Dendritic cell treated with granulocyte-macrophage colony-stimulating factor and Interleukin-4, amounts not matched to agents 40 ng/mL and 50 ng/mL, for 4 days (primary cell): ENCODE data around the gene DNAJC17.
A peak's percentile ranks its signal among the peaks of the same experiment; 100 is the strongest.

Source experiments
- H3K27ac Mint-ChIP-seq: one replicate; pipeline ENCODE4 v1.8.0; 2022; ENCODE audit warnings: mild to moderate bottlenecking, mixed read lengths
- H3K27me3 Mint-ChIP-seq: one replicate; pipeline ENCODE4 v1.8.0; 2022; ENCODE audit warnings: mild to moderate bottlenecking, mixed read lengths
- H3K36me3 Mint-ChIP-seq: one replicate; pipeline ENCODE4 v1.8.0; 2022; ENCODE audit warnings: low read depth, mixed read lengths
- H3K4me1 Mint-ChIP-seq: one replicate; pipeline ENCODE4 v1.8.0; 2022; ENCODE audit warnings: low read depth, mixed read lengths
- H3K4me3 Mint-ChIP-seq: one replicate; pipeline ENCODE4 v1.8.0; 2022; ENCODE audit warnings: mild to moderate bottlenecking, moderate library complexity, mixed read lengths
- H3K9me3 Mint-ChIP-seq: one replicate; pipeline ENCODE4 v1.8.0; 2022; ENCODE audit warnings: mixed read lengths
- intact Hi-C: fragments of 100-400 bp; cut with micrococcal nuclease; formaldehyde crosslinking; loops from one replicate; pipeline ENCODE4 v1.15.0; 2022

DNAJC17 gene, protein sequence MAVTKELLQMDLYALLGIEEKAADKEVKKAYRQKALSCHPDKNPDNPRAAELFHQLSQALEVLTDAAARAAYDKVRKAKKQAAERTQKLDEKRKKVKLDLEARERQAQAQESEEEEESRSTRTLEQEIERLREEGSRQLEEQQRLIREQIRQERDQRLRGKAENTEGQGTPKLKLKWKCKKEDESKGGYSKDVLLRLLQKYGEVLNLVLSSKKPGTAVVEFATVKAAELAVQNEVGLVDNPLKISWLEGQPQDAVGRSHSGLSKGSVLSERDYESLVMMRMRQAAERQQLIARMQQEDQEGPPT

DNA sequence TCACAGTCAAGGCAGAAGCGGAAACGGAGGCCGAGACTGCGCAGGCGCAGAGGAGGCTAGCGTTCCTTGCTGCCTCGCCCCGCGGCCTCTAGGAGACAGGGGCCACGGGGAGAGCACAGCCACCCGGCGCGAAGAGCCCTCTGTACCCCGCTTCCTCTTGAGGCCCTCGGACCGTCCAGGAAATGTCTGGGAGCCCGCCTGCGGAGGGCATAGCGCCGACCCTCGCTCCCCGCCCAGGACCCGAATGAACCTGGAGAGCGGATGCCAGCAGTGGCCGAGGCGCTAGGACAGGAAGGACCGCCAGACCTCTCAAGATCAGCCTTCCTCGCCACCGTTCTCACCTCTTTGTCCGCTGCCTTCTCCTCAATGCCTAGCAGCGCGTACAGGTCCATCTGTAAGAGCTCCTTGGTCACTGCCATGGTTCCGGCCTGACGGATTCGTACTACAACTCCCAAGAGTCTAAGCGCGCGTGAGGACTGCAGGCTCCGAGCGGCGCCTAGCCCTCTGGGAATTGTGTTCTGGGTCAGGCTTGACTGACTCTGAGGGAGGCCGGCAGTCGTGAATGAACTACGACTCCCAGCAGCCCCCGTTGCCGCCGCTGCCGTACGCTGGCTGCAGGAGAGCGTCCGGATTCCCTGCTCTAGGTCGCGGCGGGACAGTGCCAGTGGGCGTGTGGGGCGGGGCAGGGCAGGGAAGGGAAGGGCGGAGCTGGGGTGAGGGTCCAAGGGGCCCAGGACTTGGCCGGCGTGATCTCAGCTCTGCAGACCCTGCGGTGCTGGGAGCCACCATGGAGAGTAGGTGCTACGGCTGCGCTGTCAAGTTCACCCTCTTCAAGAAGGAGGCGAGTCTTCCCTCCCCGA lies at the start of gene DNAJC17, which contains the start of gene ZFYVE19:
DNAJC17 (minus strand) TSS at position 446 of the 860 bp plus-strand sequence; CDS start at position 419, 27 bp downstream.
ZFYVE19 (plus strand) TSS at position 62 of the 860 bp plus-strand sequence; CDS start at position 563, 501 bp downstream.
- H3K27me3 Mint-ChIP-seq = no peaks in the 10 kb centered on the region
- intact Hi-C loops = loop anchor here (1.0 to 5.0 kb wide), 3 partner anchors 35 to 52 kb away; partner anchors contain the start of genes C15orf62, RMDN3 and SPINT1
- peaks cover 76% of the 10 kb centered on the region for H3K36me3 Mint-ChIP-seq
- H3K4me3 Mint-ChIP-seq = peak within 1 kb of the TSS; percentile 92
- H3K4me1 Mint-ChIP-seq = peaks cover 39% of the 10 kb centered on the region
- no peaks in the 10 kb centered on the region for H3K9me3 Mint-ChIP-seq
- H3K27ac Mint-ChIP-seq = peak within 1 kb of the TSS; percentile 97

DNA sequence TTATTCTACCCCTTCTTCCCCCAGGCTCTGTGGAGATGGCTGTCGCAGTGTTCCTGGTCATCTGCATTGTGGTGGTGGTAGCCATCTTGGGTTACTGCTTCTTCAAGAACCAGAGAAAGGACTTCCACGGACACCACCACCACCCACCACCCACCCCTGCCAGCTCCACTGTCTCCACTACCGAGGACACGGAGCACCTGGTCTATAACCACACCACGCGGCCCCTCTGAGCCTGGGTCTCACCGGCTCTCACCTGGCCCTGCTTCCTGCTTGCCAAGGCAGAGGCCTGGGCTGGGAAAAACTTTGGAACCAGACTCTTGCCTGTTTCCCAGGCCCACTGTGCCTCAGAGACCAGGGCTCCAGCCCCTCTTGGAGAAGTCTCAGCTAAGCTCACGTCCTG lies 49.5 kb upstream of the DNAJC17 start:
- Mint-ChIP-seq H3K4me3 (no peak overlapping the region), H3K4me1 (peaks cover 34% of the 10 kb centered on the region), H3K27ac (peak overlapping the region; percentile 77), H3K27me3 (no peaks in the 10 kb centered on the region), H3K36me3 (peaks cover 78% of the 10 kb centered on the region), H3K9me3 (no peaks in the 10 kb centered on the region)
- intact Hi-C loops = loop anchor here (1.0 kb wide), 1 partner anchor 38 kb away; the partner anchor contains the start of gene VPS18

DNA sequence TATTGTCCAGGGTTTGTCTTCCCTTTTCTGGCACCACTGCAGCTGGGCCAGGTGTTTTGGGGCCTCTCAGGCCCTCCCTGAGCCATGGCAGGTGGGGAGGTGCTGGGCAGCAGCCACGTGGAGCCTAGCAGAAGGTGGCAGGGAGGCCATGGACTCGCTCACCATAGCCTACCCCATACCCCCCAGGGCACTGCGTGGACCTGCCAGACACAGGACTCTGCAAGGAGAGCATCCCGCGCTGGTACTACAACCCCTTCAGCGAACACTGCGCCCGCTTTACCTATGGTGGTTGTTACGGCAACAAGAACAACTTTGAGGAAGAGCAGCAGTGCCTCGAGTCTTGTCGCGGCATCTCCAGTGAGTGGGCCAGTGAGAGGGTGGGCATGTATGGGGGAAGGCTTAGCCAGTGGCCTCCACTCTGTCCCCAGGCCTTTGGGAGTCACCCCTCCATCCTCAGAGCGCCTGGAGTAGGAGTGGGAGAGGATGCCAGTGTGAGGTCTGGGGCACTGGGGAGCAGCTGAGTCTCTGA lies 48.5 kb upstream of the DNAJC17 start:
- H3K4me3 Mint-ChIP-seq = no peak overlapping the region
- intact Hi-C loops = no loop called here
- no peak overlapping the region for H3K27ac Mint-ChIP-seq
- H3K36me3 Mint-ChIP-seq = peaks cover 88% of the 10 kb centered on the region
- no peaks in the 10 kb centered on the region for H3K9me3 Mint-ChIP-seq
- H3K4me1 Mint-ChIP-seq = peaks cover 34% of the 10 kb centered on the region
- H3K27me3 Mint-ChIP-seq = no peaks in the 10 kb centered on the region

DNA sequence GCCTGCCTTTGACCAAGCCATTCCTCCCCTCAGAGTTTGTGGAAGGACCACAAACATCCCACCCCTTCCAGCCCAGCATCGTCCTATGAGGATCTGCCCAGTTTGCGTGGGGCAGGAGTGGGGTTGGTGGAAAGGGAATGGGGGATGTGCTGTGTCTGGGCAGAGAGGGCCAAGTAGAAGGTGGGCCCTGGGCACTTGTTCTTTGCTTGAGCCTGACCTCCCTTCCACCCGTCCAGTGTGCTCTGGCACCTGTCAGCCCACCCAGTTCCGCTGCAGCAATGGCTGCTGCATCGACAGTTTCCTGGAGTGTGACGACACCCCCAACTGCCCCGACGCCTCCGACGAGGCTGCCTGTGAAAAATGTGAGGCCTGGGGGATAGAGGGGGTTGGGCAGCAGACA lies 46.9 kb upstream of the DNAJC17 start:
- H3K9me3 Mint-ChIP-seq = no peaks in the 10 kb centered on the region
- H3K27me3 Mint-ChIP-seq = no peaks in the 10 kb centered on the region
- H3K36me3 Mint-ChIP-seq = peaks cover 98% of the 10 kb centered on the region
- no peak overlapping the region for H3K4me3 Mint-ChIP-seq
- intact Hi-C loops = no loop called here
- peaks cover 27% of the 10 kb centered on the region for H3K4me1 Mint-ChIP-seq
- no peak overlapping the region for H3K27ac Mint-ChIP-seq

DNA sequence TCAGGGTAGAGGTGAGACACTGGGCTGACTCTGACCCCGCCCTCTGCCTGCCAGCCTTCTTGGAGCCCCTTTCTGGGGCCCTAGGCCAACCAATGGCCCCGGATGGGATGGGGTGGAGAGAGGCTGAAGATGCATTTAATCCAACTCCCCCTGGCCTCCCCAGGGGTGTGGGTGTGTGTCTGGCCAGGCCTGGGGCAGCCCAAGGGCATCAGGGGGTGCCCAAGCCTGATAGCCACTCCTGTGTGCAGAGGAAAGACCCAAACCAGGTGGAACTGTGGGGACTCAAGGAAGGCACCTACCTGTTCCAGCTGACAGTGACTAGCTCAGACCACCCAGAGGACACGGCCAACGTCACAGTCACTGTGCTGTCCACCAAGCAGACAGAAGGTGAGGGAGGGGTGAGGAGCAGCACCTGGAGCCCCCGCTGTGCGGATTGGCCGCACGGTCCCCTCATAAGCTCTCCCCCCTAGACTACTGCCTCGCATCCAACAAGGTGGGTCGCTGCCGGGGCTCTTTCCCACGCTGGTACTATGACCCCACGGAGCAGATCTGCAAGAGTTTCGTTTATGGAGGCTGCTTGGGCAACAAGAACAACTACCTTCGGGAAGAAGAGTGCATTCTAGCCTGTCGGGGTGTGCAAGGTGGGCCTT lies 46.1 kb upstream of the DNAJC17 start:
- H3K27ac Mint-ChIP-seq = no peak overlapping the region
- no peak overlapping the region for H3K4me3 Mint-ChIP-seq
- intact Hi-C loops = no loop called here
- peaks cover 97% of the 10 kb centered on the region for H3K36me3 Mint-ChIP-seq
- peaks cover 22% of the 10 kb centered on the region for H3K4me1 Mint-ChIP-seq
- H3K9me3 Mint-ChIP-seq = no peaks in the 10 kb centered on the region
- no peaks in the 10 kb centered on the region for H3K27me3 Mint-ChIP-seq

DNA sequence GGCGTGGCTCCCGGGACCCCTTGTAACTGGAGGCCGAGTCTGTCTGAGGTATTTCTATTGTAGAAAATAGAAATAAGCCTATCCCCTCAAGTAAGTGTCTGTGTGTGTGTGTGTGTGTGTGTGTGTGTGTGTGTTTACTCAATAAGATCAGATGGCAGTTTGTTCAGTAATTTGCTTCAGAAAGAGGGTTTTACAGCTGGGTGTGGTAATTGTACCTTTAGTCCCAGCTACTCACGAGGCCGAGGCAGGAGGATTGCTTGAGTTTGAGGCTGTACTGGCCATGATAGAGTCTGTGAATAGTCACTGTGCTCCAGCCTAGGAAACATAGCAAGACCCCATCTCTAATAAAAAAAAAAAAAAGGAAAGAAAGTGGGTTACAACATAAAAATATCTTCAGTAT lies 45.3 kb upstream of the DNAJC17 start:
- H3K4me3 Mint-ChIP-seq = no peak overlapping the region
- H3K27me3 Mint-ChIP-seq = no peaks in the 10 kb centered on the region
- H3K27ac Mint-ChIP-seq = no peak overlapping the region
- intact Hi-C loops = no loop called here
- no peaks in the 10 kb centered on the region for H3K9me3 Mint-ChIP-seq
- H3K4me1 Mint-ChIP-seq = peaks cover 25% of the 10 kb centered on the region
- peaks cover 99% of the 10 kb centered on the region for H3K36me3 Mint-ChIP-seq

DNA sequence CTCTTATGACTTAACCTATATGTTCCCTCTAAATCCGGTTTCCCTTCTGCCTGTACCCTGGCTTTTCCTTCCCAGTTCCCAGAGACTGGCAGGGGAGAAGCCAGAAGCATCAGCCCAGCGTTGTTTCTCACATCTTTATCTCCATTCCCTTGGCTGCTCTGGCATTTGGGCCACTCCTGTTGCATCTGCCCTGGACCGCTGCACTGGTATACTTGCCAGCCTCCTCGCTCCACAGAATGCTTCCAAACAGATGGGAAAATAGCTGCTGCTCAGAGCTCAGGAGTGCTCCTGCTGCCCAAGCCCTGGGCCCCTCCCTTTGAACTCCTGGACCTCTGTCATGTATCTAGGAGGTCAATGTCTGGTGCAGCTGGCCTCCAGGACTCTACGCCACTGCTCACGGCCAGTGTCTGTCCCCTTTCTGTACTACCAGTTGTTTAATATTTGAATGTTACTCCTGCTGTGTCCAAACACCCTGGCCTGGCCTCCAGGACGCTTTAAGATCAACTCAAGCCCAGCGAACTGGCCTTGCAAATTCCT lies 43.4 kb upstream of the DNAJC17 start:
- no peak overlapping the region for H3K27ac Mint-ChIP-seq
- no peak overlapping the region for H3K4me3 Mint-ChIP-seq
- no peaks in the 10 kb centered on the region for H3K9me3 Mint-ChIP-seq
- H3K36me3 Mint-ChIP-seq = peaks cover 81% of the 10 kb centered on the region
- peaks cover 28% of the 10 kb centered on the region for H3K4me1 Mint-ChIP-seq
- H3K27me3 Mint-ChIP-seq = no peaks in the 10 kb centered on the region
- intact Hi-C loops = no loop called here

DNA sequence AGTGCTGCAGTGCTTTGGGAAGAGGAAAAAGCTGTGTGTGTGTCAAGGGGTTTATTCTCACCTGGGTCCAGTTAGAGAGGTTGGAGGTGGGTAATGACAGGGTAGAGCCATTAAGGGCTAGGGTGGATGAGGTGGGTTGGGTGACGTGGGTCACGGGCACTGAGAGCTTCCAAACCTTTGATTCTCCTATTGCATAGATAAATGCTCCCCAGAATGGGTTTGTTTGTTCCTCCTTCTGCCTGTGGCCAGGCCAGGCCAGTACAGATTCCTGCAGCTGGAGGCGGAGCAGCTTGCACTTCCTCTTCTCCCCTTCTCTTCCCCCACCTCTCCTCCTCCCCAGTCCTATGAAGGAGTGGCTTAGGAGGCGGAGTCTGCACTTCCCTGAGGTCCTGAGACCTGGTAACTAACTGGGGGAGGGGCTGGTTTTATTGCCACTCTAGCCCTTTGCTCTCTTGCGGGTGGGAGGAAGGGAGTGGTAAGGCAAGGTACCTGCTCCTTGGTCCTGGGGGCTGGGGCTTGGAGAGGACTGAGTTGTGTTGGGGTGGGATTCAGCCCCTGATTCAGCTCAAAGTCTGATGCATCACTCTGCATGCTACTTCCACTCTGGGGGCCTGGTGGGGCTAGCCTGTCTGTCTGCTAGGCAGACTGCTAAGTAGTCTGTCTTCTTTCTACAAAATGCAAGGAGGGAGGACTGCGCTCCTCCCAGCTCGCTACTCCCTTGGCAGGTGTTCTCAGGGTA lies 40.1 kb upstream of the DNAJC17 start:
- peaks cover 44% of the 10 kb centered on the region for H3K4me1 Mint-ChIP-seq
- H3K36me3 Mint-ChIP-seq = peaks cover 60% of the 10 kb centered on the region
- peak overlapping the region; percentile 93 for H3K27ac Mint-ChIP-seq
- peak overlapping the region; percentile 97 for H3K4me3 Mint-ChIP-seq
- peaks cover 8% of the 10 kb centered on the region for H3K27me3 Mint-ChIP-seq
- intact Hi-C loops = no loop called here
- H3K9me3 Mint-ChIP-seq = no peaks in the 10 kb centered on the region

DNA sequence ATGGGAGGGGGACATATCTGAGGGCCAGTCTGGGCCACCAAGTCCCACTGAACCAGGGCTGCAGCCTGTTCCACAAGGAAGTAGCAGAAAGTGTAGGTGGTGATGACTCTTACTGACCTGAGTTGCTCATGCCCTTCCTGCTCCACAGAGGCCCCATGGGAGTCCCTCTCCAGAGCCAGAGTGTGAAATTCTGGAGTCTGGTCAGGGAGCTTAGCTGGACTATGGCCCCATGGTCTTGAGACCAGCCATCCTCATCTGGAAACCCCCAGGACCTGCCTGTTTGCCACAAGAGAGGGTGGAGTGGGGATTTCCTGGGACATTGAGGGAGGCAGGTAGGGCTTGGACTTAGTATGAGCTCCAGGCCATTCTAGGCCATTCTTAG lies 39.6 kb upstream of the DNAJC17 start:
- peak overlapping the region; percentile 93 for H3K27ac Mint-ChIP-seq

DNA sequence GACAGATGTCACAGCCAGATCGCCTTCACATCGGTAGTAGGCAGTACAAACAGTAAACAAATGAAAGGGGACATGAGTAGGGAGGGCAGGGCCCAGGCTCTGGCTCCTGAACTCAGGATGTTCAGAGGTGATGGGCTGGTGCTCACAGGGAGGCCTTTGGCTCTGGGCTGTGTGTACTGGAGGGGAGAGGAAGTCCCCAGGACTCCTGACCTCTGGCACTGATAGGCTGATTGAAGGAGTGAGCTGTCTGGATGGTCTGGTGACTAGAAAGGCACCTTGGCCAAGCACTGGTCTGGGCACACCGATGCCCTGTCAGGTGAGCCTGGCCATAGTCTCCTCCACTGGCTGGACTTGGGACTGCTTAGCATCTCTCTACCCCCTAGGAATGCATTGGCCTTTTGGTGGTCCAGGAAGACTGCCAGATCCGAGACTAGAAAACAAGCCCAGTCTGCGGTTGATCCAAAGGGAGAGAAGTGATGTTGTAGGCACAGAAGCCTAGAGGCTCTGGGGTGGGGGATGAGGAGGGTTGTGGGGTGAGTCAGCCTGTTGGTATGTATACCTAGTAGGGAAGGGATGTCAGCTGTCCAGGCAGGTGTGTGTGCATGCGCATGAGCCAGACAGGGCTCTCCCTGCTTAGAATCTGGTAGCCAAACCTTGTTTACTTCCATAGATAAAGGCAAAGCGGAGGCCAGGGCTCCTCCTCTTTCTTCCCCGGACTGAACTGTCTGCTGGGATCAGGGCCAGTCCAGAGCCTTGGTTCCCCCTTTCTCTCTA lies 38.4 kb upstream of the DNAJC17 start:
- Mint-ChIP-seq H3K27me3 (peaks cover 13% of the 10 kb centered on the region), H3K4me3 (peak overlapping the region; percentile 97), H3K27ac (peak overlapping the region; percentile 93), H3K4me1 (peaks cover 44% of the 10 kb centered on the region), H3K9me3 (no peaks in the 10 kb centered on the region), H3K36me3 (peaks cover 43% of the 10 kb centered on the region)
- intact Hi-C loops = no loop called here

More for the DNA sequence above, 39.6 kb upstream of the DNAJC17 start:
- Mint-ChIP-seq H3K4me1 (peaks cover 44% of the 10 kb centered on the region), H3K27me3 (peaks cover 10% of the 10 kb centered on the region), H3K4me3 (peak overlapping the region; percentile 97), H3K9me3 (no peaks in the 10 kb centered on the region), H3K36me3 (peaks cover 54% of the 10 kb centered on the region)
- intact Hi-C loops = no loop called here

DNA sequence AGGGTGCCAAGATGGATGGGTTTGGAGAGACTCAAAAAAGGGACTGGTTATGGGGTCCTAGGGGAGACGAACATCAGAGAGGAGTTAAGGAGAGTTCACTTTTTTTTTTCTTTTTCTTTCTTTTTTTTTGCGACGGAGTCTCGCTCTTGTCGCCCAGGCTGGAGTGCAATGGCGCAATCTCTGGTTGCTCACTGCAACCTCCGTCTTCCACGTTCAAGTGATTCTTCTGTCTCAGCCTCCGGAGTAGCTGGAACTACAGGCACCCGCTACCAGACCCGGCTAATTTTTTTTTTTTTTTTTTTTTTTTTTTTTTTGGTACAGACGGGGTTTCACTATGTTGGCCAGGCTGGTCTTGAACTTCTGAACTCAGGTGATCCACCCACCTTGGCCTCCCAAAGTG lies 37.8 kb upstream of the DNAJC17 start:
- peak overlapping the region; percentile 93 for H3K27ac Mint-ChIP-seq
- intact Hi-C loops = no loop called here

DNA sequence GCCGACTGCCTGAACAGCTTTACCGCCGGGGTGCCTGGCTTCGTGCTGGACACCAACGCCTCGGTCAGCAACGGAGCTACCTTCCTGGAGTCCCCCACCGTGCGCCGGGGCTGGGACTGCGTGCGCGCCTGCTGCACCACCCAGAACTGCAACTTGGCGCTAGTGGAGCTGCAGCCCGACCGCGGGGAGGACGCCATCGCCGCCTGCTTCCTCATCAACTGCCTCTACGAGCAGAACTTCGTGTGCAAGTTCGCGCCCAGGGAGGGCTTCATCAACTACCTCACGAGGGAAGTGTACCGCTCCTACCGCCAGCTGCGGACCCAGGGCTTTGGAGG lies 37.4 kb upstream of the DNAJC17 start:
- intact Hi-C loops = loop anchor here (5.0 kb wide), 1 partner anchor 37 kb away; the partner anchor contains the start of genes DNAJC17 and ZFYVE19
- peaks cover 13% of the 10 kb centered on the region for H3K27me3 Mint-ChIP-seq
- H3K36me3 Mint-ChIP-seq = peaks cover 32% of the 10 kb centered on the region
- peaks cover 44% of the 10 kb centered on the region for H3K4me1 Mint-ChIP-seq
- no peaks in the 10 kb centered on the region for H3K9me3 Mint-ChIP-seq
- H3K27ac Mint-ChIP-seq = peak overlapping the region; percentile 93
- H3K4me3 Mint-ChIP-seq = peak overlapping the region; percentile 97

More for the DNA sequence above, 37.8 kb upstream of the DNAJC17 start:
- Mint-ChIP-seq H3K27me3 (peaks cover 13% of the 10 kb centered on the region), H3K4me3 (peak overlapping the region; percentile 97), H3K36me3 (peaks cover 36% of the 10 kb centered on the region), H3K9me3 (no peaks in the 10 kb centered on the region), H3K4me1 (peaks cover 44% of the 10 kb centered on the region)
